HuH-7 (cell line): ENCODE results near the gene ZNF689.

Experiments used
- DNase-seq: peaks from one replicate; pipeline ENCODE4 v3.0.0; 2011; ENCODE audit warnings: low spot score

The ZNF689 gene

DNA sequence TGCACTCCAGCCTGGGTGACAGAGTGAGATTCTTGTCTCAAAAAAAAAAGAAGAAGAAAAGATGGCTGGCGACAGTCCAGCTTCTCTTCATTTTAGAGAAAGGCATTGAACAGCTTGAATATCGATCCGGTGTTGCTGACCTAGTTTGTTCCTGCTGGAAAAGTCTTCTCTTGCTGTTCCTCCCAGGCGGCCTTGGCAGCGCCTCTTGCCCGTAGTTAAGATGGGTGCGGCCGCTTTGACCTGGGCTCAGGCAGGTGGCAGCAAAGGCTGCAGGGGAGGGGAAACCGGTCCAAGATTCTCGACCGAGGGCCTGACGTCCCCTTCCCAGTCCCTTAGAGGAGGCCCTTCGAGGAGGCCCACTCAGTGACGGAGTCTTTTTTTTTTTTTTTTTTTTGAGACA, 48.2 kb downstream of the ZNF689 start:
- no peak for DNase-seq

DNA sequence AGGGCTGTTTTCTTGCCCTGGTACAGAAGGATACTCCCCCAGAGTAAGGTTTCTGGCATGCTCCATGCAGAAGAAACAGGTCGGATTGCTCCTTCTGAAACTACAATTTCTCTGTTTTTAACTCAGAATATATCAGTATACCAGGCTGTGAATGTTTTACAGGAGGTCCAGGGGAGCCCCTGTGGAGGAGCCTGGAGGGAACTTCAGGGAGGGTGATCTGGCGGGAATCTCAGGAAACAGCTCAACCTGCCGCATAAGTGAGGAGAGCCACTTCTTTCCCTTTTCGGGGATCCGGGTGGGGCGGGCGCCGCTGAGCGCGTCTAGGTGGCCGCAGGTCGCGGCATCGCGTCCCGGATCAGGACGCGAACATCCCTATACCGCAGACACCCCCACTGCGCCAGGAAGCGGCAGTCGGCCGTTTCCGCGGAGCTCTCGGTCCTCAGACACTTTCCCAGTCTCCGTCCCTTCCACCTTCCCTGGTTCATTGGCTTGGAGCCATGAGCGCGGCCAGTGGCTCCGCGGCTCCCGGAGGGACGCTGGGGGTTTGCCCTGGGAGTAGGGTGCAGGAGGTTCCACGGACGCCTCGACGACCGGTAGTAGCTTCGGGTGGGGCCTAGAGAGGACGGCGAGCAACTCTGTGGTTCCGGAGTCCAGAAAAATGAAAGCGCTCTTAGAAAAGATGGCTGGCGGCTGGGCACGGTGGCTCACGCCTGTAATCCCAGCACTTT, 48.9 kb downstream of the ZNF689 start:
- DNase-seq = no peak

DNA sequence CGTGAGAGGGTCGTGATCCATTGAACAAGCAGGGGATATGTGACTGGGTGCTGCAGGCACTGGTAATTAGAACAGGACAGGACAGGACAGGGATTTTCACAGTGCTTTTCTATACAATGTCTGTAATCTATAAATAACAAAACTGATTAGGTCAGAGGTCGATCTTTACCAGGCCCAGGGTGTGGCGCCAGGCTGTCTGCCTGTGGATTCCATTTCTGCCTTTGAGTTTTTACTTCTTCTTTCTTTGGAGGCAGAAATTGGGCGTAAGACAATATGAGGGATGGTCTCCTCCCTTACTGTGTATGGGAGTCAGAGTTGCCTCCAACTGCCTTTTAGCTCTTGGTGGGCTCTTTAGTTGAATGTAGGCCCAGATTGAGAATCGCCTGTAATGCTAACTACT, 50.5 kb downstream of the ZNF689 start:
- DNase-seq = no peak

DNA sequence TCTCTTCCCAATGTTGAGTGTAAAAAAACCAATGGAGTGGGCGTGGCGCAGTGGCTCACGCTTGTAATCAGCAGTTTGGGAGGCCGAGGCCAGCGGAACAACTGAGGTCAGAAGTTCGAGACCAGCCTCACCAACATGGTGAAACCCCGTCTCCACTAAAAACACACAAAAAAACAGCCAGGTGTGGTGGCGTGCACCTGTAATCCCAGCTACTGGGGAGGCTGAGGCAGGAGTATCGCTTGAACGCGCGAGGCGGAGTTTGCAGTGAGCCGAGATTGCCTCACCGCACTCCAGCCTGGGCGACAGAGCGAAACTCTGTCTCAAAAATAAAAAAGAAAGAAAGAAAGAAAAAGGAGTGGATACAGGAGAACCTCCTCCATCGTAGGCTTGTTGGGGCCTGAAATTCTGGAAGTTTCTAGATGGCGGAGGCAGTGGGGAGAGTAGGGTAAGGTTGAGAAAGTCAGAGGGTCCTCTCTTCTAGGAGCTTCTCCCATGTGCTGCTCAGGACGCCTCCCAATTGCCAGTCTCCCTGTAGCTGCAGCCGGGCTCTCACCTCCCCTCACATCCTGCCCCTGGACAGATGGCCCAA, 51.3 kb downstream of the ZNF689 start:
- DNase-seq = no peak

DNA sequence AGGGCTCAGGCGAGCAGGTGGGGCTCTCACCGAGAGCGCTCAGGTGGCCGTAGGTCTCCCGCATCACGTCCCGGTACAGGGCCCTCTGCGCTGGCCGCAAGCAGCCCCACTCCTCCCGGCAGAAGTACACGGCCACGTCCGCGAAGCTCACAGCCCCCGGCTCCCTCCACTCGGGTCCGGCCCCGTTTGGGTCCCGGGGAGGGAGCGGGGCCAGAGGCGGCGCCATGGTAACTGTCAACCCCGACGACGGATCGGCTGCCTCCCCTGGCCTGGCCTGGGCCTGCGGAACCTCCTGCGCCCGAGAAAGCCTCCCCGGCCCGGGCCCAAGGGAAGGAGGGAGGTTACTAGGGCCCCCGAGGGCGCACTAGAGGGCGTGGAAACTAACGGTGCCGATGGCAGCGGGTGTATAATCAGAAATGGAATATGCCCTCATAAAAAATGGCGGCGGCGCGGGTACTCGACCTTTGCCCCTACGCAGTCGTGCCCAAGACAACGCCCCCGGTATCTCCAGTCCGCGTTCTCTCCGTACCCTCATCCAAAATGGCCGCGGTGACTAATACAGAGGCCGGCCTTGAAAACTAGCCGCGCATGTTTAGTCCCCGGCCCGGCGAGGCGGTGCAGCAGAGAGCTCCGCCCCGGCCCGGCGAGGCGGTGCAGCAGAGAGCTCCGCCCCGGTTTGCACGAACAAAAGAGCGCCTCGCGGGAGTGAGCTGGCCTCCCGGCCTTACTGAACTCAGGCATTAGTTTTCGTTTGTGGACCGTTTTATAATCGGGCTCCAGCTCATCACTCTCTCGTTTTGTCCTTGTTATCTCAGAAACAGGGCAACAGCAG, 52.0 kb downstream of the ZNF689 start, which contains the start of gene ZNF764:
TSS of gene ZNF764 (minus strand) at position 418 of the 832 bp plus-strand sequence. CDS start at position 226, 192 bp downstream.
- peak; percentile 94 for DNase-seq

DNA sequence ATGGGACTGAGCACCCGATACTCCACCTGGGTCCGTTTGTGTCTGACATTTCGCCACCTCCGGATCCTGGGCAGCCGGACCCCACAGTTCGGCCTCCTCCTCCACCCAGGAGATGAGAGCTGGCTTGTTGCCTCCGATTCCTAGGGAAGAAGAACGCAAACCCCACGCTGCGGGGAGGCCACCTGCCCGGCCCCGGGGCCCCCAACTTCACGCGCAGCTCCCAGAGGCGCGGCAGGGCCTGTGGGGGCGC, 52.6 kb downstream of the ZNF689 start:
- DNase-seq = no peak

DNA sequence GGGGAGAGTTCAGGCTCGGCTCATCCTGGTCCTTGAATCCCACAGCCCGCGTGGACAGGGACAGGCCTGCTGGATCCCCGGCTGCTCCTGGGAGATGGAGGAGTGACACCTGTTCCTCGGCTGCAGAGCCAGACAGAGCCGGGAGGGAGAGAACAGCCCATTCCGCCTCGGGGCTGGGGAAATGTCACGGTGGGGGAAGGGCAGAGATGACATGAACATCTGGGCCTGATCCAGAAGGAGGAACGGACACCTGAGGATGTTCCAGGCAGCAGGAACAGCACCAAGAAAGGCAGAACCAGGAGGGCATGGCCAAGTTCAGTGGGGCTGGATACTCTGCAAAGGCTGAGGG, 54.1 kb downstream of the ZNF689 start:
- DNase-seq = no peak

DNA sequence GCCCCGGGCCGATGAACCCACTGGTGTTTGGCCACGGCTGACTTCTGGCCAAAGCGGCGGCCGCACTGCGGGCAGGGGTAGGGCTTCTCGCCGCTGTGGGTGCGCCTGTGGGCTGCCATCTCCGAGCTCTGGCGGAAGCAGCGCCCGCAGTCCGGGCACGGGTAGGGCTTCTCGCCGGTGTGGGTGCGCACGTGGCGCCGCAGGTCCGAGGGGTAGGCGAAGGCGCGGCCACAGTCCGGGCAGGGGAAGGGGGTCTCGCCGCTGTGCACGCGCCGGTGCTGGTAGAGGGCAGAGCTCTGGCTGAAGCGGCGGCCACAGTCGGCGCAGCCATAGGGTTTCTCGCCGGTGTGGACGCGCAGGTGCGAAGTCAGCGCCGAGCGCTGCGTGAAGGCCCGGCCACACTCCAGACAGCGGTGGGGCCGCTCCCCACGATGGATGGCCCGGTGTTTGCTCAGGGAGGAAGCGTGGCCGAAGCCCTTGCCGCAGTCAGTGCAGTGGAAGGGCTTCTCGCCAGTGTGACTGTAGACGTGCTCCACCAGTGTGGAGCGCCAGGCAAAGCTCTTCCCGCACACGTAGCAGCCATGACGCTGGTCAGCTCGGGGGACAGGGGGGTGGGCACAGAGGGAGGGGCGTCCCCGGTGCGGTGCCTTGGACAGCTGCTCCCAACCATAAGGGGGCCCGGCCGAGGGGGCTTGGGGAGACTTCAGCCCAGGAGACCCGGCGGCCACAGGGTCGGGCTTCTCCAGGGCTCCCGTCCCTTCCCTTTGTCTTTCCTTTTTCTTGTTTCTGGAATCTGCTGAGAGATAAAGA, 54.7 kb downstream of the ZNF689 start:
- no peak for DNase-seq

DNA sequence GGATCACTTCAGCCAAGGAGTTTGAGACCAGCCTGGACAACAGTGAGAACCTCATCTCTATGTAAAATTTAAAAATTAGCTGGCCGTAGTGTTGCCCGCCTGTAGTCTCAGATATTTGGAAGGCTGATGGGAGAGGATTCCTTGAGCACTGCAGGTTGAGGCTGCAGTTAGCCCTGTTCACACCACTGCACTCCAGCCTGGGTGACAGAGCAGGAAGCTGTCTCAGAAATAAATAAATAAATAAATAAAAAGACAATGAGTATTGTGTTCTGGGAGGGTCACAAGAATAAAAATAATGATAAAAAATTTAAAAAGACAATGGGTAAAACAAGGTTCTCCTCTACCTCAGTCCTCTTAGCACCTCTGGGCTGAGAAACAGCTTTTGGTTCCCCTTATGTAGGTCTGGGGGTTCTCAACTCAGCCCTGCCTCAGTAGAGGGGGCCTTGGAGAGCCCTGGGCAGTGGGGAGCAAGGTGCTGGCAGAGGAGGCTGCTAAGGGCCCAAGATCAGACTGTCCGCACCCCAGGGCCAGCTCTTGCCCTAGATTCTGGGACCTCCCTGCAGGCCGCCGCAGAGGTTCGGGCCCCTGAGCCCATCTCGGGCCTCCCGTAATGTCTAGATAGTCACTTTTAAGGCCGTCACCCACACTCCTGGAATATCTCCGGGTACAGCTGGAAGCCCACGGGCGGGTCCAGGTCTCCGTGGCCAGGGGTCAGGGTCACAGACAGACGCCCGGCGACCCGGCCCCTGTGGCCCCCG, 55.5 kb downstream of the ZNF689 start:
- DNase-seq = no peak

DNA sequence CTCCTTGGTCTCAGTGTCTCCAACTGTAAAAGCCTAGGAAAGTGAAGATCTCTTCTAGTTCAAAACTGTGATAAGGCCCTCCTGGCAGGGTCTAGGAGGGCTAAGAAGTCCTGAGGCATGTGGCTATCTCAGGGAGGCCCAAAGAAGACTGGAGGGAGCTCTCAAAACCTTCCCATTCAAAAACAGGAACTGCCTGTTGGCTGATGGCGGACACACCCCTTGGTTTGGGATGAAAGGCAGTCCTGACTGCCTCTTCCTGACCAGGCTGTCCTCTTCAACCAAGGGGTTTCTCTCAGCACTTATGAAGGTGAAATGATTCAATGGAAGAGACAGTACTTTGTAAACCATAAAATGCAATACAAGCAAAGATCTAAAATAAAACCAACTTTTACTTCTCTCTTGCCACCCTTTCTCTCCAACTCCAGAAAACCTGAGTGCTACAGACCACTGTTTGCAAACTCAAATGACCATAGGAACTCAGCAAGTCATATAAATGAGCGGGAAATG, 56.7 kb downstream of the ZNF689 start:
- DNase-seq = no peak

DNA sequence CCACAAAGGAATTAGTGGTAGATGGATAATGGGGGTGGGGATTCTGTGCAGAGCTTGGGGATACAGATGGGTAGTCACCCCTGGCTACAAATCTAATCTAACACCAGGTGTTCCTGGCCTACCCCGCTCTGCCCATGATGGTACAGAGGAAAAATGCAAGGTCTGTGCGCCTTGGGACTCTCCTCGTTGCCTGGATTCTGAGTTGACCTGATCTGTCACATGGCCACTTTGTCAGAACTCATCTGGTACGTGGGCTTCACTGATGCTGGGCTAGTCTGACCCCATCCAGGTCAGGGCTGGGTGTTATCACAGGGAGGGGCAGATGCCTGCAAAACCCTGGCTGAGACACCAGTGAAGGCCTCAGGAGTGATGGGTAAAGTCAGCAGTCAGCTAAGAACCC, 57.2 kb downstream of the ZNF689 start:
- no peak for DNase-seq
